Measurements from ENCODE around the gene UIMC1. TPM values are rescaled to one million over a fixed set of nuclear protein-coding genes. Genes with fewer than 3 reads are reported as not detected.

Gene UIMC1
- total and polyA plus RNA-seq, 2 of the 4 experiments (the other 2 are of a cell fraction): 19.5 to 27.6 TPM

- dilution Hi-C loops (cut with HindIII; ENCODE audit: low sequenced_read_pairs, unreplicated experiment): no loop called here
- ATAC-seq (ENCODE audit: low read depth): no peak
Measured at GRCh38 chr5:176859916-176860315, 146.7 kb downstream of the UIMC1 start.

More at GRCh38 chr5:176859916-176860315, 146.7 kb downstream of the UIMC1 start:
- no peak for DNase-seq
- no peak overlapping the region for H4K8ac ChIP-seq (ENCODE audit: low read depth in 2 of 2, low read length in 2 of 2)
- H2AK9ac ChIP-seq (replicated peaks; ENCODE audit: low read depth, low read length, poor library complexity): no peak overlapping the region
- H2BK15ac ChIP-seq (ENCODE audit: low read depth, low read length): no peak overlapping the region
- in situ Hi-C loops (cut with MboI; ENCODE audit: low sequenced_read_pairs) (no loop called here), intact Hi-C loops (cut with micrococcal nuclease) (no loop called here)
- H2AK5ac ChIP-seq (ENCODE audit: low read depth, low read length): no peak overlapping the region
- no peaks in the 10 kb centered on the region for H3K36me3 ChIP-seq (ENCODE audit: control insufficient read depth, insufficient read depth, low read length)
- no peak for TF ChIP-seq MAZ (IDR thresholded peaks at IDR 0.05; ENCODE audit: borderline replicate concordance, low read depth, low read length)
- TF ChIP-seq POLR2A (IDR thresholded peaks at IDR 0.05; ENCODE audit: low read depth, low read length): no peak
- no peak for TF ChIP-seq FOS (IDR thresholded peaks at IDR 0.05; ENCODE audit: low read depth, low read length)
- TF ChIP-seq SMC3 (IDR thresholded peaks at IDR 0.05; ENCODE audit: low read depth, low read length): no peak
- no peak for TF ChIP-seq NFE2L2 (IDR thresholded peaks at IDR 0.05; ENCODE audit: low read depth, low read length)
- TF ChIP-seq USF2 (IDR thresholded peaks at IDR 0.05; ENCODE audit: low read depth, low read length): no peak
- TF ChIP-seq BHLHE40 (IDR thresholded peaks at IDR 0.05; ENCODE audit: low read depth, low read length): no peak
- no peak for TF ChIP-seq MAFK (IDR thresholded peaks at IDR 0.05; ENCODE audit: low read depth, low read length)
- TF ChIP-seq MXI1 (IDR thresholded peaks at IDR 0.05; ENCODE audit: borderline replicate concordance, low read depth, low read length): no peak
- TF ChIP-seq RFX5 (IDR thresholded peaks at IDR 0.05; ENCODE audit: low read depth, low read length): no peak
- TF ChIP-seq ELK1 (IDR thresholded peaks at IDR 0.05; ENCODE audit: borderline replicate concordance, low read depth, low read length): no peak
- no peak for TF ChIP-seq RAD21 (IDR thresholded peaks at IDR 0.05; ENCODE audit: low read length)
- TF ChIP-seq CHD1 (IDR thresholded peaks at IDR 0.05; ENCODE audit: low read depth, low read length): no peak
- TF ChIP-seq CTCF (conservative IDR thresholded peaks at IDR 0.05; ENCODE audit: low read depth, low read length): no peak
- no peak for TF ChIP-seq CEBPB (IDR thresholded peaks at IDR 0.05; ENCODE audit: low read depth, low read length)
- no peak for TF ChIP-seq RCOR1 (IDR thresholded peaks at IDR 0.05; ENCODE audit: insufficient replicate concordance, low read length)
- H3K56ac ChIP-seq (ENCODE audit: extremely low read depth, insufficient read depth, low read length): no peak overlapping the region
- H4K5ac ChIP-seq (ENCODE audit: low read depth, low read length): no peak overlapping the region
- no peak overlapping the region for H3K23ac ChIP-seq (ENCODE audit: low read depth, low read length)
- H3K79me1 ChIP-seq (ENCODE audit: low read depth in 1 of 2, low read length in 2 of 2): no peaks in the 10 kb centered on the region
- no peak overlapping the region for H2BK120ac ChIP-seq (ENCODE audit: low read depth, low read length)
- H3K14ac ChIP-seq (replicated peaks; ENCODE audit: low read depth, low read length): no peak overlapping the region
- POLR2A ChIA-PET (ENCODE audit: unreplicated experiment): no interaction called here
- H3K27me3 ChIP-seq (ENCODE audit: control insufficient read depth, insufficient read depth, low read length): peaks cover 58% of the 10 kb centered on the region
- no peak overlapping the region for H3K4ac ChIP-seq (ENCODE audit: low read depth, low read length)
- H3K4me1 ChIP-seq (ENCODE audit: control insufficient read depth, insufficient read depth, low read length): no peaks in the 10 kb centered on the region
- no peak overlapping the region for H3K9ac ChIP-seq (ENCODE audit: low read depth, low read length)
- H2BK20ac ChIP-seq (ENCODE audit: low read depth, low read length): no peak overlapping the region
- no TSS peak for BruUV-seq (replicated peaks)
- H4K20me1 ChIP-seq (ENCODE audit: insufficient read depth, low read length): no peaks in the 10 kb centered on the region
- no peak overlapping the region for H3K4me3 ChIP-seq (ENCODE audit: insufficient read depth, low read depth, low read length)
- no peak overlapping the region for H4K91ac ChIP-seq (ENCODE audit: insufficient read depth, low read depth, low read length)
- CTCF ChIA-PET: no interaction called here
- no peaks in the 10 kb centered on the region for H3K9me1 ChIP-seq (ENCODE audit: insufficient read depth, low read length)
- H2BK5ac ChIP-seq (ENCODE audit: low read depth, low read length, poor library complexity, severe bottlenecking): no peak overlapping the region
- no peak overlapping the region for H2AFZ ChIP-seq (replicated peaks; ENCODE audit: low read length, poor library complexity)
- no CpG with 5 or more reads among the region's 10 CpGs for WGBS, 2 experiments (ENCODE audit: extremely low coverage in 2 of 2, insufficient read length in 1 of 2)
- no peak overlapping the region for H3K27ac ChIP-seq (ENCODE audit: insufficient read depth, low read length)
- H3K9me3 ChIP-seq (ENCODE audit: control insufficient read depth, insufficient read depth, low read length): no peaks in the 10 kb centered on the region
- no peak overlapping the region for H3K18ac ChIP-seq (ENCODE audit: low read depth, low read length)
- H3K4me2 ChIP-seq (ENCODE audit: low read depth, low read length): no peak overlapping the region

Data from IMR-90 (cell line).